ENCODE measurements around the gene SLC22A4.

Gene SLC22A4

GRCh38 chr5:132344775-132345514 lies 50.8 kb downstream of the SLC22A4 start:
- H3K36me3 ChIP-seq (replicated peaks): no peaks in the 10 kb centered on the region
- no peak for DNase-seq
- no peak overlapping the region for H3K27ac ChIP-seq
- H3K27me3 ChIP-seq (replicated peaks): no peaks in the 10 kb centered on the region
- no peak overlapping the region for H3K4me3 ChIP-seq (ENCODE audit: low read depth, low read length)
- in situ Hi-C loops (cut with HindIII; ENCODE audit: low pct_ligation_motif_present, low sequenced_read_pairs): no loop called here
- no peak for TF ChIP-seq CTCF (IDR thresholded peaks at IDR 0.05; ENCODE audit: low read depth, low read length, missing control alignments)

GRCh38 chr5:132353486-132353995 lies 59.3 kb downstream of the SLC22A4 start:
- Histone ChIP-seq H3K36me3 (replicated peaks) (no peaks in the 10 kb centered on the region), H3K27me3 (replicated peaks) (no peaks in the 10 kb centered on the region), H3K27ac (no peak overlapping the region), H3K4me3 (ENCODE audit: low read depth, low read length) (no peak overlapping the region)
- no peak for TF ChIP-seq CTCF (IDR thresholded peaks at IDR 0.05; ENCODE audit: low read depth, low read length, missing control alignments)
- DNase-seq: no peak
- in situ Hi-C loops (cut with HindIII; ENCODE audit: low pct_ligation_motif_present, low sequenced_read_pairs): no loop called here

- no peak for TF ChIP-seq CTCF (IDR thresholded peaks at IDR 0.05; ENCODE audit: low read depth, low read length, missing control alignments)
- DNase-seq: no peak
- Histone ChIP-seq H3K27ac (no peak overlapping the region), H3K27me3 (replicated peaks) (no peaks in the 10 kb centered on the region), H3K36me3 (replicated peaks) (no peaks in the 10 kb centered on the region), H3K4me3 (ENCODE audit: low read depth, low read length) (no peak overlapping the region)
- in situ Hi-C loops (cut with HindIII; ENCODE audit: low pct_ligation_motif_present, low sequenced_read_pairs): no loop called here
These were observed 60.4 kb downstream of the SLC22A4 start for GRCh38 chr5:132354381-132355139.

- TF ChIP-seq CTCF (IDR thresholded peaks at IDR 0.05; ENCODE audit: low read depth, low read length, missing control alignments): no peak
- no peak overlapping the region for H3K27ac ChIP-seq
- in situ Hi-C loops (cut with HindIII; ENCODE audit: low pct_ligation_motif_present, low sequenced_read_pairs): no loop called here
- H3K4me3 ChIP-seq (ENCODE audit: low read depth, low read length): no peak overlapping the region
- H3K27me3 ChIP-seq (replicated peaks): no peaks in the 10 kb centered on the region
- H3K36me3 ChIP-seq (replicated peaks): no peaks in the 10 kb centered on the region
- no peak for DNase-seq
These were observed 61.1 kb downstream of the SLC22A4 start for GRCh38 chr5:132355140-132355765.

GRCh38 chr5:132358775-132359174 lies 64.6 kb downstream of the SLC22A4 start:
- no peaks in the 10 kb centered on the region for H3K36me3 ChIP-seq (replicated peaks)
- in situ Hi-C loops (cut with HindIII; ENCODE audit: low pct_ligation_motif_present, low sequenced_read_pairs): no loop called here
- TF ChIP-seq CTCF (IDR thresholded peaks at IDR 0.05; ENCODE audit: low read depth, low read length, missing control alignments): no peak

More at GRCh38 chr5:132358775-132359174, 64.6 kb downstream of the SLC22A4 start:
- Histone ChIP-seq H3K4me3 (ENCODE audit: low read depth, low read length) (no peak overlapping the region), H3K27ac (no peak overlapping the region), H3K27me3 (replicated peaks) (no peaks in the 10 kb centered on the region)
- DNase-seq: no peak
